ENCODE data around the gene UFC1.

The UFC1 gene

DNA sequence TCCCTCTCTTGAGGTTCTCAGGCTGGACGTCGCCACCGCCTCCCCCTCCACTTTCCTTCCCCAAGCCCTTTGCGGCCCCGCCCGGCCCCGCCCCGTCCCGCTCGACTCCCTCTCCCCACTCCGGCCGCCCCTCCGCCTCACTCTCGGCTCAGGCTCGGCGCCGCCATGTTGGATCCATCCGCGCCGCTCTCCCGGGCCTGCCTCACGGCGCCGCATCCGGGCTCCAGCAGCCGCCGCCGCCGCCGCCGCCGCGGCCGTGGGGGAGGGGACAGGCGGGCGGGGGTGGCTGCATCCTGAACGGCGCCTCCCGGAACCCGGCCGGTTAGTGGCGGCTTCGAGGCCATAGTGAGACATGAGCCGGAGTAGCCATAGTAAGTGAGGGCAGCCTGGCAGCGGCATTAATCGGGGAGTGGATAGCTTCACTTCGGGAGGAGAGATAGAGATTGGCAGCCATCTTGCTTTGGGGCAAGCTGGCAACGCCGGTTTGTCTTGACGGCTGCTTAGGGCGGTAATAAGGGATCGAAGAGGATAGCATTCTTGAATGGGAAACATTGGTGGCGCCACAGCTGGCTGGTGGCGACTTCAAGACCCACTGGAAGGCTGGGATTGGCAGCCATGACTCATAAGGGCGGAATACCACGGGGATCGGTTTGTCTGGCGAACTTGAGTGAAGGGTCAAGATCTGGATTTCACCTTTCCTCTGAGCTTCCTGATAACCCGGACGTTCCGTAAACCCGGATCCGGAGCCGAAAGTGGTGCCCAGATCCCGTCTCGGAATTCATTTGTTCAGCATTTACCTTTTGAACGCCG is 21.2 kb upstream of the UFC1 start, which contains the start of gene DEDD:
Gene DEDD, minus strand, starts transcription at position 258 of the 810 bp plus-strand sequence. CDS start 8,205 bp downstream, outside the sequence.
- Histone ChIP-seq H3K4me1 (ENCODE audit: control insufficient read depth in 5 of 5, insufficient read depth in 5 of 5, low read length in 5 of 5) (peaks cover 4 to 62% (median 44%) of the 10 kb centered on the region in 5 donors), H3K36me3 (ENCODE audit: control insufficient read depth in 5 of 5, insufficient read depth in 5 of 5, low read length in 5 of 5) (peaks cover 6 to 28% (median 19%) of the 10 kb centered on the region in 5 donors), H3K4me3 (ENCODE audit: low read depth in 1 of 5, low read length in 5 of 5) (peak within 1 kb of the TSS; percentile 75 to 98 (median 91)), H3K27me3 (ENCODE audit: control insufficient read depth in 5 of 5, insufficient read depth in 4 of 5, low read length in 5 of 5) (no peaks in the 10 kb centered on the region), H3K9ac (ENCODE audit: low read length in 5 of 5) (peak within 1 kb of the TSS; percentile 86 to 98 (median 94)), H3K9me3 (ENCODE audit: control insufficient read depth in 5 of 5, low read length in 5 of 5) (no peaks in the 10 kb centered on the region), H3K27ac (ENCODE audit: low read depth, low read length) (peak within 1 kb of the TSS; percentile 99)

DNA sequence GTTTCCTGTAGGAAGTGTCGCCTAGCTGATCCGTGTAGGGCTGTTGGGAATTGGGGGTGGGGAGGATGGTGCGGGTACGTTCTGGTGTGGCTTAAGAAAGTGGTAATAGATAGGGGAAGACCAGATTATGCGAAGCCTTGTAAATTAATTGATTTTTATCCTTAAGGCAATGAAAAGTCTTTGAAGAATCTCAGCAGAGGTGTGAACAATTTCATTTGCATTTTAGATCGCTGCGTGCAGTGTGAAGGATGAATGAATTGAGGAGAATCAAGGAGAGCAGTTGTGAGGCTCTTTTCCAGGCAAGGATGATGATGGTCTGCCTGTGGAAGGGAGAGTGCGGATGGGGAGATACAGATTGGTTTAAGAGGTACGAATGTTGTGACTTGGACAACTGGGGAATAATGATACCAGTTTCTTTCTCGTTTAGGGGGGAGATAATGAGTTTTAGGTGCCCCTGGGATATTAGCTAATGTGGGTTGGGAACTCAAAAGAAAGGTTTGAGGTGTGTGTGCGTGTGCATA is 20.5 kb upstream of the UFC1 start:
- peak overlapping the region; percentile 82 to 95 (median 87) for H3K9ac ChIP-seq (ENCODE audit: low read length in 5 of 5)
- H3K4me1 ChIP-seq (ENCODE audit: control insufficient read depth in 5 of 5, insufficient read depth in 5 of 5, low read length in 5 of 5) = peaks cover 4 to 62% (median 43%) of the 10 kb centered on the region in 5 donors
- no peaks in the 10 kb centered on the region for H3K27me3 ChIP-seq (ENCODE audit: control insufficient read depth in 5 of 5, insufficient read depth in 4 of 5, low read length in 5 of 5)
- H3K4me3 ChIP-seq (ENCODE audit: low read depth in 1 of 5, low read length in 5 of 5) = peak overlapping the region; percentile 75 to 97 (median 91)
- H3K36me3 ChIP-seq (ENCODE audit: control insufficient read depth in 5 of 5, insufficient read depth in 5 of 5, low read length in 5 of 5) = peaks cover 3 to 21% (median 13%) of the 10 kb centered on the region in 5 donors
- no peaks in the 10 kb centered on the region for H3K9me3 ChIP-seq (ENCODE audit: control insufficient read depth in 5 of 5, low read length in 5 of 5)
- peak overlapping the region; percentile 99 for H3K27ac ChIP-seq (ENCODE audit: low read depth, low read length)

DNA sequence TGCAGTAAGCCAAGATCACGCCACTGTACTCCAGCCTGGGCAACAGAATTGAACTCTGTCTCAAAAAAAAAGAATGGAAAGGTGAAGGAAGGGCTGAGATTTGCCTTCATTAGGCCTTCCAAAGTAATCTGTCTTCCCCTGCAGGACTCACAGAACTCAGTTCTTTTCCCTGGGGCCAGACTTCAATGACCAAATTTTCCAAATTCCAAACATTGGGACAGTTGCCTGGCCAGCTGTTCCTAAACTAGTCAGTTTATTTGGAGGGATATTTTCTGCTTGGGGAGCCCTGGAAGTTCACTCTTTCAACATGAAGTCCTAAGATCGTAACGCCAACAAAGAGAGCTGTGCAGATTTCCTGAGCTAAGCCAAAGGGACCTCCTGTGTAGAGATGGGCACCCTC is 15.9 kb upstream of the UFC1 start:
- Histone ChIP-seq H3K36me3 (ENCODE audit: control insufficient read depth in 5 of 5, insufficient read depth in 5 of 5, low read length in 5 of 5) (no peaks in the 10 kb centered on the region), H3K9me3 (ENCODE audit: control insufficient read depth in 5 of 5, low read length in 5 of 5) (no peaks in the 10 kb centered on the region), H3K4me1 (ENCODE audit: control insufficient read depth in 5 of 5, insufficient read depth in 5 of 5, low read length in 5 of 5) (peaks cover 0 to 35% (median 25%) of the 10 kb centered on the region in 5 donors), H3K27ac (ENCODE audit: low read depth, low read length) (peak overlapping the region; percentile 48), H3K4me3 (ENCODE audit: low read depth in 1 of 5, low read length in 5 of 5) (no peak overlapping the region), H3K27me3 (ENCODE audit: control insufficient read depth in 5 of 5, insufficient read depth in 4 of 5, low read length in 5 of 5) (no peaks in the 10 kb centered on the region), H3K9ac (ENCODE audit: low read length in 5 of 5) (no peak overlapping the region)

DNA sequence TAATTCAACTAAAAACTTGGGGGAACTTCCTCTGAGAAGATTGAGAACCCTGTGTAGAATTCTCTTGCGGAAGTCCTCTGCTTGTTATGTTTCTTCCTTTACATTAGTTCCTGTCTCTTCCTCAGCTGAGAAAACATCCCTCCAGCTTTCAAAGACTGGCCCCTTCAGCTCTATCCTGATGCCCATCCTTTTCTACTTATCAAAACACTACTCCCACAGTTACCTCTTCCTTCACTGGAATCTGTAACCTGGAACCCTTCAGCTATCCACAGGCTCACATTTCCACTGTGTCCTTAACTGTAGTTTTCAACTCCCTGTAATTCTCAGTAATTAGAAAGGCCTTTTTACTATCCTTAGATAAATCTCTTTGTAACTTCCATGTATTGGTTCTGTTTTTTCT is 15.3 kb upstream of the UFC1 start:
- Histone ChIP-seq H3K9me3 (ENCODE audit: control insufficient read depth in 5 of 5, low read length in 5 of 5) (no peaks in the 10 kb centered on the region), H3K4me3 (ENCODE audit: low read depth in 1 of 5, low read length in 5 of 5) (no peak overlapping the region), H3K4me1 (ENCODE audit: control insufficient read depth in 5 of 5, insufficient read depth in 5 of 5, low read length in 5 of 5) (peaks cover 0 to 29% (median 22%) of the 10 kb centered on the region in 5 donors), H3K27ac (ENCODE audit: low read depth, low read length) (peak overlapping the region; percentile 48), H3K27me3 (ENCODE audit: control insufficient read depth in 5 of 5, insufficient read depth in 4 of 5, low read length in 5 of 5) (no peaks in the 10 kb centered on the region), H3K9ac (ENCODE audit: low read length in 5 of 5) (peak overlapping the region in 1 of 5 donors; percentile 39), H3K36me3 (ENCODE audit: control insufficient read depth in 5 of 5, insufficient read depth in 5 of 5, low read length in 5 of 5) (no peaks in the 10 kb centered on the region)

DNA sequence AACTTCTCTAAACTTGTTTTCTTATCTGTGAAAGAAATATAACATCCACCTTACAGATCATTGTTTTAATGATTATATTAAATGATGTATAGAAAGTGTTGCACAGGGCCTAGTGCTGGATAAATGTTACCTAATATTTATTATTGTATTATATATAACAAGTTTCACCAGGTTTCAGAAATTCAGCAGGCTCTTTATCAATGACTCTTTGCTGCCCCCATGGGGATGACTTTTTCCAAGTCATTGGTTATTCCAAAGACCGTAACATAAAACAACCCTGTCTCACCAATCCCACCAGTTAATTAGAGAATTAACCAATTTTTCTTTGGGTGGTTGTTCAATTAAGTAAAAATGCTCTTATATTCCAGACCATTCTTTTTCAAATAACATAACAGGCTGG is 14.0 kb upstream of the UFC1 start:
- Histone ChIP-seq H3K4me1 (ENCODE audit: control insufficient read depth in 5 of 5, insufficient read depth in 5 of 5, low read length in 5 of 5) (peaks cover 0 to 21% (median 15%) of the 10 kb centered on the region in 5 donors), H3K9me3 (ENCODE audit: control insufficient read depth in 5 of 5, low read length in 5 of 5) (no peaks in the 10 kb centered on the region), H3K9ac (ENCODE audit: low read length in 5 of 5) (no peak overlapping the region), H3K36me3 (ENCODE audit: control insufficient read depth in 5 of 5, insufficient read depth in 5 of 5, low read length in 5 of 5) (no peaks in the 10 kb centered on the region), H3K4me3 (ENCODE audit: low read depth in 1 of 5, low read length in 5 of 5) (no peak overlapping the region), H3K27me3 (ENCODE audit: control insufficient read depth in 5 of 5, insufficient read depth in 4 of 5, low read length in 5 of 5) (no peaks in the 10 kb centered on the region), H3K27ac (ENCODE audit: low read depth, low read length) (no peak overlapping the region)

GRCh38 chr1:161140755-161141400 is 12.9 kb upstream of the UFC1 start:
- no peak overlapping the region for H3K9ac ChIP-seq (ENCODE audit: low read length in 5 of 5)
- no peak overlapping the region for H3K27ac ChIP-seq (ENCODE audit: low read depth, low read length)
- peaks cover 0 to 21% (median 15%) of the 10 kb centered on the region in 5 donors for H3K4me1 ChIP-seq (ENCODE audit: control insufficient read depth in 5 of 5, insufficient read depth in 5 of 5, low read length in 5 of 5)
- H3K9me3 ChIP-seq (ENCODE audit: control insufficient read depth in 5 of 5, low read length in 5 of 5) = no peaks in the 10 kb centered on the region
- no peak overlapping the region for H3K4me3 ChIP-seq (ENCODE audit: low read depth in 1 of 5, low read length in 5 of 5)
- H3K36me3 ChIP-seq (ENCODE audit: control insufficient read depth in 5 of 5, insufficient read depth in 5 of 5, low read length in 5 of 5) = no peaks in the 10 kb centered on the region
- H3K27me3 ChIP-seq (ENCODE audit: control insufficient read depth in 5 of 5, insufficient read depth in 4 of 5, low read length in 5 of 5) = no peaks in the 10 kb centered on the region

GRCh38 chr1:161145832-161146231 is 7.9 kb upstream of the UFC1 start:
- Histone ChIP-seq H3K4me1 (ENCODE audit: control insufficient read depth in 5 of 5, insufficient read depth in 5 of 5, low read length in 5 of 5) (no peaks in the 10 kb centered on the region), H3K36me3 (ENCODE audit: control insufficient read depth in 5 of 5, insufficient read depth in 5 of 5, low read length in 5 of 5) (no peaks in the 10 kb centered on the region), H3K9ac (ENCODE audit: low read length in 5 of 5) (no peak overlapping the region), H3K27ac (ENCODE audit: low read depth, low read length) (no peak overlapping the region), H3K27me3 (ENCODE audit: control insufficient read depth in 5 of 5, insufficient read depth in 4 of 5, low read length in 5 of 5) (no peaks in the 10 kb centered on the region), H3K4me3 (ENCODE audit: low read depth in 1 of 5, low read length in 5 of 5) (no peak overlapping the region), H3K9me3 (ENCODE audit: control insufficient read depth in 5 of 5, low read length in 5 of 5) (no peaks in the 10 kb centered on the region)

DNA sequence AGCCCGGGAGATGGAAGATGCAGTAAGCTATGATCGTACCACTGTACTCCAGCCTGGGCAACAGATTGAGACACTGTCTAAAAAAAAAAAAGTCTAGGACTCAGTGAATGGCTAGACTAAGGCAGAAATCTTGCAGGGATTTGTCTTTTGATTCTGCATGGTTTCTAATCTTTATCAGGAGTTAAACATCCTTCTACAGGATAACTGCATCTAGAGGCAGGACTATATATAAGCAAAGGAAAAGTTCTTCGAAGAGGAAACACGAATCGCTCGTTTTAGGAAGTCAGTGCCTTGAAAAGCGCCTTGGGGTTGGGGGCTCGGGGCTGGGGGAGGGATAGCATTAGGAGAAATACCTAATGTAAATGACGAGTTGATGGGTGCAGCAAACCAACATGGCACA is 602 bp upstream of the UFC1 start:
- no peaks in the 10 kb centered on the region for H3K27me3 ChIP-seq (ENCODE audit: control insufficient read depth in 5 of 5, insufficient read depth in 4 of 5, low read length in 5 of 5)
- H3K36me3 ChIP-seq (ENCODE audit: control insufficient read depth in 5 of 5, insufficient read depth in 5 of 5, low read length in 5 of 5) = peaks cover 3 to 13% (median 7%) of the 10 kb centered on the region in 5 donors
- no peaks in the 10 kb centered on the region for H3K9me3 ChIP-seq (ENCODE audit: control insufficient read depth in 5 of 5, low read length in 5 of 5)
- H3K27ac ChIP-seq (ENCODE audit: low read depth, low read length) = peak overlapping the region; percentile 97
- peak overlapping the region; percentile 76 to 100 (median 99) for H3K4me3 ChIP-seq (ENCODE audit: low read depth in 1 of 5, low read length in 5 of 5)
- H3K4me1 ChIP-seq (ENCODE audit: control insufficient read depth in 5 of 5, insufficient read depth in 5 of 5, low read length in 5 of 5) = peaks cover 0 to 16% (median 14%) of the 10 kb centered on the region in 5 donors
- H3K9ac ChIP-seq (ENCODE audit: low read length in 5 of 5) = no peak overlapping the region

- H3K4me1 ChIP-seq (ENCODE audit: control insufficient read depth in 5 of 5, insufficient read depth in 5 of 5, low read length in 5 of 5) = peaks cover 5 to 52% (median 37%) of the 10 kb centered on the region in 5 donors
Measured at GRCh38 chr1:161157867-161158266, 4.1 kb downstream of the UFC1 start.

More at GRCh38 chr1:161157867-161158266, 4.1 kb downstream of the UFC1 start:
- H3K27ac ChIP-seq (ENCODE audit: low read depth, low read length) = peak overlapping the region; percentile 79
- H3K27me3 ChIP-seq (ENCODE audit: control insufficient read depth in 5 of 5, insufficient read depth in 4 of 5, low read length in 5 of 5) = no peaks in the 10 kb centered on the region
- H3K9ac ChIP-seq (ENCODE audit: low read length in 5 of 5) = no peak overlapping the region
- H3K9me3 ChIP-seq (ENCODE audit: control insufficient read depth in 5 of 5, low read length in 5 of 5) = no peaks in the 10 kb centered on the region
- H3K36me3 ChIP-seq (ENCODE audit: control insufficient read depth in 5 of 5, insufficient read depth in 5 of 5, low read length in 5 of 5) = peaks cover 6 to 36% (median 29%) of the 10 kb centered on the region in 5 donors
- no peak overlapping the region for H3K4me3 ChIP-seq (ENCODE audit: low read depth in 1 of 5, low read length in 5 of 5)

All from subcutaneous abdominal adipose tissue (tissue), 5 donors.